ENCODE results near the gene RASGRP4. TPM values are rescaled to one million over a fixed set of nuclear protein-coding genes. Genes with fewer than 3 reads are reported as not detected.
A peak's percentile ranks its signal among the peaks of the same experiment; 100 is the strongest.

The RASGRP4 gene
- total and polyA plus RNA-seq, 10 of the 15 experiments (the other 5 are each of a cell fraction or from before 2014, with no cell fraction given) = 0.24 to 7.4 (median 3.3) TPM

GRCh38 chr19:38374332-38375097 is 51.5 kb downstream of the RASGRP4 start, which contains the start of gene PSMD8 (continued):
- TF ChIP-seq SKIL (IDR thresholded peaks at IDR 0.05; ENCODE audit: low read depth, poor library complexity, severe bottlenecking) (peak; percentile 32), EGR1 (IDR thresholded peaks at IDR 0.05; ENCODE audit: borderline replicate concordance in 1 of 2, low read depth in 2 of 2, low read length in 2 of 2) (peak; percentile 27 to 45; a peak in 2 of 3 replicates), PAX8 (IDR thresholded peaks at IDR 0.05) (no peak), ATF3 (IDR thresholded peaks at IDR 0.05; ENCODE audit: borderline replicate concordance, extremely low read depth, low read depth, low read length) (no peak), WRNIP1 (IDR thresholded peaks at IDR 0.05; ENCODE audit: borderline replicate concordance, low read depth, low read length) (no peak), ZNF24 (IDR thresholded peaks at IDR 0.05) (no peak), SREBF1 (IDR thresholded peaks at IDR 0.05; ENCODE audit: low read length) (no peak), CEBPB (IDR thresholded peaks at IDR 0.05; ENCODE audit: borderline replicate concordance in 1 of 2, low read depth in 2 of 2, low read length in 2 of 2) (no peak), NR2C1 (IDR thresholded peaks at IDR 0.05) (peak; percentile 88), USF1 (IDR thresholded peaks at IDR 0.05; ENCODE audit: borderline replicate concordance, extremely low read length, insufficient read depth, low read depth, low read length) (no peak), RBBP5 (conservative IDR thresholded peaks at IDR 0.05) (no peak), ATF7 (IDR thresholded peaks at IDR 0.05; ENCODE audit: low read depth) (peak; percentile 85), SMARCA5 (IDR thresholded peaks at IDR 0.05) (peak; percentile 69; the same call in 1 of the 2 replicates), JUND (IDR thresholded peaks at IDR 0.05; ENCODE audit: low read depth, low read length) (no peak), NFXL1 (IDR thresholded peaks at IDR 0.05; ENCODE audit: borderline replicate concordance) (no peak), KLF5 (IDR thresholded peaks at IDR 0.05; ENCODE audit: partially characterized antibody) (peak; percentile 56), REST (IDR thresholded peaks at IDR 0.05; ENCODE audit: low read depth, low read length) (no peak; the same call in 1 of the 2 replicates), MXI1 (IDR thresholded peaks at IDR 0.05; ENCODE audit: low read depth, low read length) (0 out of 2 replicates have a peak, but pooled peaks have one; percentile 12), ZBTB11 (CRISPR knock-in tag; IDR thresholded peaks at IDR 0.05) (no peak)

Measured in GM12878 (cell line).